Kidney (tissue), 14 donors: ENCODE measurements around the gene GRAMD2B. TPM values are rescaled to one million over a fixed set of nuclear protein-coding genes. Genes with fewer than 3 reads are reported as not detected.

Experiments used
- DNase-seq, 5 donors: peaks; one replicate each; pipeline ENCODE4 v3.0.0-alpha.2; 2013 to 2020
- FAIRE-seq: peaks from 2 replicates; lab custom pipeline; 2012; peaks lifted over from hg19 to GRCh38; lab: Jason Lieb, UNC
- H3K27ac ChIP-seq, 2 donors: one replicate each; pipeline ENCODE4 v1.7.0; 2013; ENCODE audit warnings: low read depth in 2 of 2, low read length in 2 of 2, inconsistent platforms in 1 of 2
- H3K27me3 ChIP-seq: one replicate; pipeline ENCODE4 v1.7.1; 2013; ENCODE audit warnings: low read length, inconsistent platforms; ENCODE audit not compliant: control insufficient read depth, insufficient read depth
- H3K36me3 ChIP-seq, 3 donors: one replicate each; pipeline versions ENCODE4 v1.7.0 to v1.7.1; 2013; ENCODE audit warnings: low read length in 3 of 3, control low read depth in 1 of 3, inconsistent platforms in 1 of 3; ENCODE audit not compliant: insufficient read depth in 3 of 3, control insufficient read depth in 2 of 3
- H3K4me1 ChIP-seq, 3 donors: one replicate each; pipeline versions ENCODE4 v1.7.0 to v1.7.1; 2013; ENCODE audit warnings: low read length in 3 of 3, inconsistent platforms in 1 of 3, low read depth in 1 of 3; ENCODE audit not compliant: control insufficient read depth in 2 of 3, insufficient read depth in 2 of 3
- H3K4me3 ChIP-seq, 3 donors: one replicate each; pipeline versions ENCODE4 v1.7.0 to v1.8.1; 2013; ENCODE audit warnings: low read length in 3 of 3, control low read depth in 1 of 3, inconsistent platforms in 1 of 3
- H3K9ac ChIP-seq, 3 donors: one replicate each; pipeline versions ENCODE4 v1.7.0 to v1.7.1; 2013; ENCODE audit warnings: low read length in 3 of 3, control low read depth in 1 of 3, inconsistent platforms in 1 of 3
- H3K9me3 ChIP-seq, 3 donors: one replicate each; pipeline versions ENCODE4 v1.7.0 to v1.7.1; 2013; ENCODE audit warnings: low read length in 3 of 3, control low read depth in 1 of 3, inconsistent platforms in 1 of 3; ENCODE audit not compliant: control insufficient read depth in 2 of 3, insufficient read depth in 1 of 3
- intact Hi-C: fragments of 100-400 bp; cut with DNase I; formaldehyde crosslinking; loops from one replicate; pipeline ENCODE4 v1.11.1; 2022
- polyA plus RNA-seq: library from polyadenylated mRNA; stranded (reverse); fragments of 350-450 nt; fragmentation: Illumina TruSeq; extraction: RNeasy Lipid Tissue Mini Kit (QIAGEN cat#74804); gene quantifications from one replicate; pipeline ENCODE4 v1.2.3, GENCODE V29; 2014; ENCODE audit warnings: low read depth, low replicate concordance; ENCODE audit not compliant: insufficient read depth
- total RNA-seq: library from RNA; stranded (reverse); fragmentation: NEBNext Ultra II Directional; extraction: Animal tissue kit (Norgen Biotek cat#: 25700); gene quantifications from one replicate; pipeline ENCODE4 v1.2.1, GENCODE V29; 2021
- TF ChIP-seq, protein P1 (sequence below): IDR thresholded peaks from 3 replicates; pipeline ENCODE4 v1.5.1; 2012; ENCODE audit warnings: mild to moderate bottlenecking, moderate library complexity, borderline replicate concordance; ENCODE audit not compliant: insufficient read depth; ENCODE audit errors: extremely low read depth
- donor health status: control.
- donor health status: control.
- donor health status: control.
- donor health status: control.
- donor health status: control.
- donor health status: DM: yes; HTN: yes; CAD: no.
- donor health status: Normal renal cell carcinoma (clear cell type).

GRAMD2B gene
- total and polyA plus RNA-seq, 2 donors from 2014 or later: 18.4 to 38.5 TPM

- Histone ChIP-seq H3K4me1 (no peaks in the 10 kb centered on the region), H3K27ac (peak overlapping the region in 1 of 2 donors; percentile 28), H3K9ac (no peak overlapping the region), H3K27me3 (no peaks in the 10 kb centered on the region), H3K9me3 (no peaks in the 10 kb centered on the region), H3K36me3 (peaks cover 4 to 72% (median 46%) of the 10 kb centered on the region in 3 donors), H3K4me3 (no peak overlapping the region)
- DNase-seq (no peak), FAIRE-seq (no peak)
- TF ChIP-seq, protein P1, sequence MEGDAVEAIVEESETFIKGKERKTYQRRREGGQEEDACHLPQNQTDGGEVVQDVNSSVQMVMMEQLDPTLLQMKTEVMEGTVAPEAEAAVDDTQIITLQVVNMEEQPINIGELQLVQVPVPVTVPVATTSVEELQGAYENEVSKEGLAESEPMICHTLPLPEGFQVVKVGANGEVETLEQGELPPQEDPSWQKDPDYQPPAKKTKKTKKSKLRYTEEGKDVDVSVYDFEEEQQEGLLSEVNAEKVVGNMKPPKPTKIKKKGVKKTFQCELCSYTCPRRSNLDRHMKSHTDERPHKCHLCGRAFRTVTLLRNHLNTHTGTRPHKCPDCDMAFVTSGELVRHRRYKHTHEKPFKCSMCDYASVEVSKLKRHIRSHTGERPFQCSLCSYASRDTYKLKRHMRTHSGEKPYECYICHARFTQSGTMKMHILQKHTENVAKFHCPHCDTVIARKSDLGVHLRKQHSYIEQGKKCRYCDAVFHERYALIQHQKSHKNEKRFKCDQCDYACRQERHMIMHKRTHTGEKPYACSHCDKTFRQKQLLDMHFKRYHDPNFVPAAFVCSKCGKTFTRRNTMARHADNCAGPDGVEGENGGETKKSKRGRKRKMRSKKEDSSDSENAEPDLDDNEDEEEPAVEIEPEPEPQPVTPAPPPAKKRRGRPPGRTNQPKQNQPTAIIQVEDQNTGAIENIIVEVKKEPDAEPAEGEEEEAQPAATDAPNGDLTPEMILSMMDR: no peak
- intact Hi-C loops: loop anchor here (10.0 kb wide), 1 partner anchor 54 kb away; no protein-coding TSS in a partner anchor
These were observed 65.3 kb downstream of the GRAMD2B start for GRCh38 chr5:126488443-126489065.

DNA sequence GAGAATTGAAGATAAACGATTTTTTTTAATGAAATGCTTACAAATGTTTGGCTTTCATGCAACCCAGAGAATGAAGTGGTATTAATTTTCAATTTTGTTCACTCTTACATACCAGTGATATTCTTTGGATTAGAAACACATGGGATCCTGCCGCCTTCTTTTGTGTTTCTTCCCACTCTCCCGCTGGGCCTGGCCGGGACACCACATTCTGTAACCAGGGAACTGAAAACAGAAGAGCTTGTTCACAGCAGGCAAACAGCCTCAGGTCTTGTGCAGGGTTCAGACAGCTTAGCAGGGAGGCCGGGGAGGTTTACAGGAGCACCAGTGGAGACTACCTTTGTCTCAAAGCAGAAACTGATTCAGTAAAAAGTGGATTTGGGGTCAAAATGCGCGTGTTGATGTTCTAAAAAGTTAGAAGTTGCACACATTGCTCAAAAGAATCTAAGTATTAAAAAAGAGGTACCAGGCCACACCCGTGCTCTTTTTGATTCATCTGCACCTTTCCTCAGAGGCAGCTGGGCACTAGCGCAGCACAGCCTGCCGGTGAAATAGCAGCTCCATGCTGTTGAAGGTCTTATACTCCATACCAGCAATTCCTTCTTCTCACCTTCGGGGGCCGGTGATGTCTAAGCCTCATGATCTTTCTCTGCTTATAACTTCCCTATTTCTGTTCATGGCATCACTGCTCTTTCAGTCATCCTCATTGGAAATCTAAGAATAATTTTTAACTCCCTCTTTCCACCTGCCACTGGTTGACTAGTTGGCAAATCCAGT, 67.1 kb downstream of the GRAMD2B start:
- H3K4me3 ChIP-seq: no peak overlapping the region
- intact Hi-C loops: no loop called here
- no peak for FAIRE-seq
- no peak overlapping the region for H3K9ac ChIP-seq
- no peak overlapping the region for H3K27ac ChIP-seq
- TF ChIP-seq, protein P1: no peak
- H3K36me3 ChIP-seq: peaks cover 4 to 60% (median 41%) of the 10 kb centered on the region in 3 donors
- H3K4me1 ChIP-seq: no peaks in the 10 kb centered on the region
- H3K9me3 ChIP-seq: no peaks in the 10 kb centered on the region
- DNase-seq: peak in 1 of 5 donors; percentile 33
- no peaks in the 10 kb centered on the region for H3K27me3 ChIP-seq

- no peak for FAIRE-seq
- intact Hi-C loops: no loop called here
- Histone ChIP-seq H3K9ac (no peak overlapping the region), H3K4me3 (no peak overlapping the region), H3K27ac (no peak overlapping the region), H3K4me1 (no peaks in the 10 kb centered on the region), H3K9me3 (no peaks in the 10 kb centered on the region), H3K27me3 (no peaks in the 10 kb centered on the region), H3K36me3 (peaks cover 0 to 34% (median 21%) of the 10 kb centered on the region in 3 donors)
- TF ChIP-seq, protein P1: peak; percentile 52
- DNase-seq: peak in 2 of 5 donors; percentile 34 to 58
These were observed 69.7 kb downstream of the GRAMD2B start for GRCh38 chr5:126492939-126493338.
